KMS-11 (cell line): Measurements from ENCODE around the gene MYG1.
A peak's percentile ranks its signal among the peaks of the same experiment; 100 is the strongest.
"Not testable (repeated sequence)": the region's sequence is repeated elsewhere in the genome, so short reads cannot be mapped to it uniquely, and the experiment has no call there.

Experiments used
- H2AFZ ChIP-seq: fragments of 200-600 bp; sonication (generic); 2 replicates; pipeline ENCODE4 v1.6.1; 2016; ENCODE audit warnings: antibody characterized with exemption, mixed run types, low read depth
- H3K27ac ChIP-seq: fragments of 200-600 bp; sonication (generic); 2 replicates; pipeline ENCODE4 v1.6.1; 2016; ENCODE audit warnings: mild to moderate bottlenecking, mixed run types
- H3K27me3 ChIP-seq: fragments of 200-600 bp; sonication (generic); 2 replicates; pipeline ENCODE4 v1.6.1; 2017; ENCODE audit warnings: mild to moderate bottlenecking, low read depth, mixed run types, moderate library complexity; ENCODE audit not compliant: insufficient read depth
- H3K36me3 ChIP-seq: fragments of 200-600 bp; sonication (generic); 2 replicates; pipeline ENCODE4 v1.6.1; 2017; ENCODE audit warnings: mild to moderate bottlenecking, mixed run types; ENCODE audit not compliant: insufficient read depth
- H3K4me1 ChIP-seq: fragments of 200-600 bp; sonication (generic); 2 replicates; pipeline ENCODE4 v1.6.1; 2016; ENCODE audit warnings: mild to moderate bottlenecking, low read depth, mixed run types; ENCODE audit not compliant: poor library complexity, severe bottlenecking
- H3K4me2 ChIP-seq: fragments of 200-600 bp; sonication (generic); 2 replicates; pipeline ENCODE4 v1.7.0; 2016; ENCODE audit warnings: mild to moderate bottlenecking, mixed run types
- H3K4me3 ChIP-seq: fragments of 200-600 bp; sonication (generic); IDR thresholded peaks from 2 replicates; pipeline ENCODE4 v1.6.1; 2017; ENCODE audit warnings: low read depth, low read length, mixed read lengths; ENCODE audit not compliant: insufficient read depth
- H3K79me2 ChIP-seq: fragments of 200-600 bp; sonication (generic); 2 replicates; pipeline ENCODE4 v1.6.1; 2016; ENCODE audit warnings: low read depth, mixed run types; ENCODE audit not compliant: insufficient read depth
- H3K9ac ChIP-seq: fragments of 200-600 bp; sonication (generic); 2 replicates; pipeline ENCODE4 v1.6.1; 2016; ENCODE audit warnings: mild to moderate bottlenecking, mixed run types
- H4K20me1 ChIP-seq: fragments of 200-600 bp; sonication (generic); 2 replicates; pipeline ENCODE4 v1.6.1; 2016; ENCODE audit warnings: mild to moderate bottlenecking, mixed run types; ENCODE audit not compliant: insufficient read depth
- CTCF ChIP-seq: fragments of 200-600 bp; sonication (generic); conservative IDR thresholded peaks from 2 replicates; pipeline ENCODE4 v1.6.1; 2017; ENCODE audit warnings: low read depth, mild to moderate bottlenecking, antibody characterized with exemption, low read length, moderate library complexity, mixed read lengths

Gene MYG1

GRCh38 chr12:53295891-53296219 lies 3.6 kb upstream of the MYG1 start:
- peak overlapping the region; percentile 98 for H3K4me2 ChIP-seq
- peak overlapping the region; percentile 89 for H3K4me3 ChIP-seq
- H3K27me3 ChIP-seq, result no peaks in the 10 kb centered on the region
- H3K4me1 ChIP-seq, result peaks cover 64% of the 10 kb centered on the region
- no peaks in the 10 kb centered on the region for H4K20me1 ChIP-seq
- peak overlapping the region; percentile 61 for H3K9ac ChIP-seq
- peaks cover 36% of the 10 kb centered on the region for H3K79me2 ChIP-seq
- peaks cover 12% of the 10 kb centered on the region; the same call in 1 of the 2 replicates for H3K36me3 ChIP-seq
- peak overlapping the region; percentile 34 for H3K27ac ChIP-seq
- H2AFZ ChIP-seq, result peak overlapping the region; percentile 63
- TF ChIP-seq CTCF, result no peak

GRCh38 chr12:53297106-53297505 lies 2.4 kb upstream of the MYG1 start:
- not testable (repeated sequence) for H3K4me3 ChIP-seq, H4K20me1 ChIP-seq, H3K27me3 ChIP-seq, H2AFZ ChIP-seq, H3K9ac ChIP-seq, H3K27ac ChIP-seq
- Histone ChIP-seq H3K79me2 (peaks cover 49% of the 10 kb centered on the region), H3K36me3 (peaks cover 12% of the 10 kb centered on the region; the same call in 1 of the 2 replicates), H3K4me2 (peak overlapping the region; percentile 98), H3K4me1 (peaks cover 74% of the 10 kb centered on the region)

GRCh38 chr12:53298164-53298563 lies 1.3 kb upstream of the MYG1 start:
- Histone ChIP-seq H3K4me3 (no peak overlapping the region), H3K36me3 (peaks cover 12% of the 10 kb centered on the region; the same call in 1 of the 2 replicates), H3K9ac (no peak overlapping the region), H3K27ac (peak overlapping the region; percentile 70; the same call in 1 of the 2 replicates), H3K79me2 (peaks cover 60% of the 10 kb centered on the region), H4K20me1 (no peaks in the 10 kb centered on the region), H3K4me1 (peaks cover 74% of the 10 kb centered on the region), H3K27me3 (no peaks in the 10 kb centered on the region), H2AFZ (no peak overlapping the region), H3K4me2 (peak overlapping the region; percentile 94; the same call in 1 of the 2 replicates)
- no peak for TF ChIP-seq CTCF

- peak overlapping the region; percentile 77; the same call in 1 of the 2 replicates for H3K9ac ChIP-seq
- H3K27me3 ChIP-seq, result no peaks in the 10 kb centered on the region
- H4K20me1 ChIP-seq, result no peaks in the 10 kb centered on the region
- H3K4me2 ChIP-seq, result peak overlapping the region; percentile 94
- TF ChIP-seq CTCF, result no peak
- peaks cover 12% of the 10 kb centered on the region; the same call in 1 of the 2 replicates for H3K36me3 ChIP-seq
- peaks cover 65% of the 10 kb centered on the region for H3K79me2 ChIP-seq
- H3K4me1 ChIP-seq, result peaks cover 79% of the 10 kb centered on the region
- peak overlapping the region; percentile 70 for H3K27ac ChIP-seq
- no peak overlapping the region for H2AFZ ChIP-seq
- no peak overlapping the region for H3K4me3 ChIP-seq
Measured at GRCh38 chr12:53299101-53299453, 418 bp upstream of the MYG1 start.

GRCh38 chr12:53300187-53300586 lies 692 bp downstream of the MYG1 start:
- H3K36me3 ChIP-seq, result peaks cover 12% of the 10 kb centered on the region; the same call in 1 of the 2 replicates
- peak overlapping the region; percentile 70 for H3K27ac ChIP-seq
- no peaks in the 10 kb centered on the region for H3K27me3 ChIP-seq
- H3K9ac ChIP-seq, result peak overlapping the region; percentile 77
- H3K79me2 ChIP-seq, result peaks cover 65% of the 10 kb centered on the region
- TF ChIP-seq CTCF, result no peak
- H3K4me2 ChIP-seq, result peak overlapping the region; percentile 94
- H3K4me1 ChIP-seq, result peaks cover 69% of the 10 kb centered on the region
- H4K20me1 ChIP-seq, result no peaks in the 10 kb centered on the region
- peak overlapping the region; percentile 83 for H3K4me3 ChIP-seq
- H2AFZ ChIP-seq, result peak overlapping the region; percentile 62
